HCT116 (cell line): ENCODE data around the gene CAND2. TPM values are rescaled to one million over a fixed set of nuclear protein-coding genes. Genes with fewer than 3 reads are reported as not detected.

Experiments used
- ATAC-seq: fragments of 200-7000 bp; cut with Tn5 transposase; 2 replicates; pipeline ENCODE4 v1.9.1; 2020; ENCODE audit warnings: mild to moderate bottlenecking, moderate library complexity
- BruUV-seq: library from RNA; stranded (reverse); fragments of 400-500 nt; replicated peaks from 2 replicates; lab custom pipeline; 2021; lab: Mats Ljungman, UMichigan
- CTCF ChIA-PET: fragments of 300-600 bp; sonication (Branson Sonifier 250); formaldehyde crosslinking; loops from one replicate; lab custom pipeline; 2021; ENCODE audit warnings: antibody characterized with exemption; lab: Charles Lee
- POLR2A ChIA-PET: fragments of 300-600, 350-600 bp; sonication (Branson Sonifier 250); formaldehyde crosslinking; loops from one replicate; lab custom pipeline; 2021; ENCODE audit warnings: antibody characterized with exemption; lab: Charles Lee
- RAD21 ChIA-PET, 2 experiments: fragments of 300-600 bp; sonication (Branson Sonifier 250); formaldehyde crosslinking; loops; one replicate each; lab custom pipeline; 2023; ENCODE audit warnings: low total read pairs in 2 of 2; ENCODE audit not compliant: uncharacterized antibody in 2 of 2, unreplicated experiment in 2 of 2, low non-redundant PET in 1 of 2; lab: Charles Lee
- DNase-seq: peaks from one replicate; pipeline ENCODE4 v3.0.0-alpha.2; 2010; ENCODE audit warnings: low read depth, low spot score
- H2AFZ ChIP-seq: fragments of 200-600 bp; shearing (Covaris generic), sonication (generic); 2 replicates; pipeline ENCODE4 v1.6.1; 2017; ENCODE audit warnings: low read depth, mixed run types, mixed read lengths, antibody characterized with exemption, low read length; ENCODE audit not compliant: poor library complexity, severe bottlenecking
- H3K27ac ChIP-seq: 2 replicates; pipeline ENCODE4 v1.5.1; 2012; ENCODE audit warnings: low read depth, low read length
- H3K27me3 ChIP-seq: fragments of 200-600 bp; sonication (generic); 2 replicates; pipeline ENCODE4 v1.6.1; 2016; ENCODE audit warnings: mixed run types, low read length, mixed read lengths; ENCODE audit not compliant: insufficient read depth
- H3K36me3 ChIP-seq, 2 experiments: fragments of 200-500 bp in 1 of 2; fragments of 200-600 bp in 1 of 2; sonication (Bioruptor generic) in 1 of 2; sonication (generic) in 1 of 2; 2 replicates each; pipeline versions ENCODE4 v1.5.1 to v1.6.1; 2014 to 2016; ENCODE audit warnings: low read length in 2 of 2, inconsistent platforms in 1 of 2, mixed read lengths in 1 of 2, mixed run types in 1 of 2; ENCODE audit not compliant: insufficient read depth in 2 of 2, control insufficient read depth in 1 of 2
- H3K4me1 ChIP-seq, 2 experiments: fragments of 200-600 bp in 1 of 2; sonication (generic) in 1 of 2; 2 replicates each; pipeline versions ENCODE4 v1.5.1 to v1.6.1; 2012 to 2017; ENCODE audit warnings: low read length in 2 of 2, inconsistent platforms in 1 of 2, mild to moderate bottlenecking in 1 of 2, mixed read lengths in 1 of 2, mixed run types in 1 of 2, moderate library complexity in 1 of 2; ENCODE audit not compliant: insufficient read depth in 2 of 2, control insufficient read depth in 1 of 2
- H3K4me2 ChIP-seq: fragments of 200-600 bp; sonication (generic); 2 replicates; pipeline ENCODE4 v1.6.1; 2017; ENCODE audit warnings: mixed run types, low read length, mixed read lengths
- H3K4me3 ChIP-seq, 2 experiments: fragments of 200-600 bp in 1 of 2; sonication (generic) in 1 of 2; replicated peaks in 1 of 2; 2 replicates each; pipeline ENCODE4 v1.5.1; 2011 to 2016; ENCODE audit warnings: low read length in 2 of 2, control low read depth in 1 of 2, low read depth in 1 of 2, mild to moderate bottlenecking in 1 of 2, mixed read lengths in 1 of 2, mixed run types in 1 of 2
- H3K79me2 ChIP-seq: fragments of 200-600 bp; sonication (generic); 2 replicates; pipeline ENCODE4 v1.6.1; 2017; ENCODE audit warnings: mild to moderate bottlenecking, mixed run types, low read length, moderate library complexity, mixed read lengths; ENCODE audit not compliant: insufficient read depth
- H3K9ac ChIP-seq: fragments of 200-600 bp; sonication (generic); 2 replicates; pipeline ENCODE4 v1.6.1; 2016; ENCODE audit warnings: low read length, mixed read lengths
- H3K9me2 ChIP-seq: fragments of 200-600 bp; sonication (generic), shearing (Covaris generic); 2 replicates; pipeline ENCODE4 v1.6.1; 2017; ENCODE audit warnings: mixed run types, mild to moderate bottlenecking, moderate library complexity; ENCODE audit not compliant: insufficient read depth
- H3K9me3 ChIP-seq, 2 experiments: fragments of 200-500 bp in 1 of 2; fragments of 200-600 bp in 1 of 2; sonication (Bioruptor generic) in 1 of 2; sonication (generic) in 1 of 2; 2 replicates each; pipeline ENCODE4 v1.6.1; 2014 to 2017; ENCODE audit warnings: low read length in 2 of 2, mixed read lengths in 2 of 2, inconsistent platforms in 1 of 2, low read depth in 1 of 2, mild to moderate bottlenecking in 1 of 2, mixed run types in 1 of 2, moderate library complexity in 1 of 2; ENCODE audit not compliant: control insufficient read depth in 1 of 2, insufficient read depth in 1 of 2
- H4K20me1 ChIP-seq: fragments of 200-600 bp; sonication (generic), shearing (Covaris generic); 2 replicates; pipeline ENCODE4 v1.6.1; 2017; ENCODE audit warnings: mixed run types, mild to moderate bottlenecking, moderate library complexity; ENCODE audit not compliant: insufficient read depth
- CBX3 ChIP-seq: IDR thresholded peaks from 2 replicates; pipeline ENCODE4 v1.6.1; 2012; ENCODE audit warnings: low read depth
- CEBPB ChIP-seq: IDR thresholded peaks from 2 replicates; pipeline ENCODE4 v1.6.1; 2012; ENCODE audit warnings: low read depth
- CTCF ChIP-seq, 3 experiments: fragments of 200-600 bp in 1 of 3; sonication (generic) in 1 of 3; IDR thresholded peaks in 2 of 3; conservative IDR thresholded peaks in 1 of 3; 2 replicates each; pipeline ENCODE4 v1.5.1; 2012 to 2017; ENCODE audit warnings: low read depth in 2 of 3, low read length in 2 of 3, antibody characterized with exemption in 1 of 3, borderline replicate concordance in 1 of 3, control low read depth in 1 of 3, mild to moderate bottlenecking in 1 of 3, mixed read lengths in 1 of 3, mixed run types in 1 of 3, moderate library complexity in 1 of 3; ENCODE audit not compliant: insufficient read depth in 1 of 3
- EGR1 ChIP-seq: IDR thresholded peaks from 2 replicates; pipeline ENCODE4 v1.6.1; 2012; ENCODE audit warnings: low read depth
- ELF1 ChIP-seq: IDR thresholded peaks from 2 replicates; pipeline ENCODE4 v1.6.1; 2012; ENCODE audit warnings: low read depth, borderline replicate concordance
- EZH2phosphoT487 ChIP-seq: fragments of 200-600 bp; IDR thresholded peaks from 2 replicates; pipeline ENCODE4 v1.6.1; 2018; ENCODE audit warnings: antibody characterized with exemption, borderline replicate concordance
- FOSL1 ChIP-seq: IDR thresholded peaks from 2 replicates; pipeline ENCODE4 v1.6.1; 2012; ENCODE audit warnings: low read depth
- JUND ChIP-seq: IDR thresholded peaks from 2 replicates; pipeline ENCODE4 v1.6.1; 2012
- POLR2A ChIP-seq: IDR thresholded peaks from 2 replicates; pipeline ENCODE4 v1.7.0; 2011; ENCODE audit warnings: borderline replicate concordance; ENCODE audit not compliant: insufficient read depth, insufficient read length; ENCODE audit errors: extremely low read depth
- RAD21 ChIP-seq: IDR thresholded peaks from 2 replicates; pipeline ENCODE4 v1.6.1; 2012; ENCODE audit warnings: low read depth, mild to moderate bottlenecking
- SIN3A ChIP-seq: IDR thresholded peaks from 2 replicates; pipeline ENCODE4 v1.6.1; 2012; ENCODE audit warnings: low read depth
- SRF ChIP-seq: IDR thresholded peaks from 2 replicates; pipeline ENCODE4 v1.6.1; 2012; ENCODE audit warnings: low read depth
- TCF7L2 ChIP-seq: IDR thresholded peaks from 2 replicates; pipeline ENCODE4 v1.7.0; 2011; ENCODE audit warnings: borderline replicate concordance, inconsistent platforms; ENCODE audit not compliant: insufficient read depth, insufficient read length; ENCODE audit errors: extremely low read depth
- ZBTB33 ChIP-seq: IDR thresholded peaks from 2 replicates; pipeline ENCODE4 v1.6.1; 2011; ENCODE audit warnings: mild to moderate bottlenecking, low read length, moderate library complexity; ENCODE audit not compliant: insufficient replicate concordance; ENCODE audit errors: extremely low read depth
- ZFX ChIP-seq: fragments of 450-650 bp; IDR thresholded peaks from 2 replicates; pipeline ENCODE4 v1.6.1; 2017
- ZNF274 ChIP-seq: fragments of 200-500 bp; sonication (Bioruptor generic); IDR thresholded peaks from 2 replicates; pipeline ENCODE4 v1.6.1; 2014; ENCODE audit warnings: mild to moderate bottlenecking, low read depth, low read length, inconsistent platforms
- intact Hi-C: fragments of 100-400 bp; cut with micrococcal nuclease; formaldehyde crosslinking; loops from 2 replicates; pipeline ENCODE4 v1.10.0; 2022
- total RNA-seq: library from RNA; stranded (reverse); gene quantifications from one replicate; pipeline ENCODE4 v1.2.1, GENCODE V29; 2021; ENCODE audit not compliant: unreplicated experiment

Gene CAND2
- total RNA-seq, 1 experiment from 2014 or later: not detected

- POLR2A ChIA-PET: no interaction called here
- H3K27me3 ChIP-seq: no peaks in the 10 kb centered on the region
- H3K27ac ChIP-seq: no peak overlapping the region
- no peak overlapping the region for H2AFZ ChIP-seq
- H3K9ac ChIP-seq: no peak overlapping the region
- H3K9me2 ChIP-seq: no peaks in the 10 kb centered on the region
- DNase-seq: no peak
- H3K9me3 ChIP-seq: no peaks in the 10 kb centered on the region
- ATAC-seq: no peak
- CTCF ChIA-PET: no interaction called here
- BruUV-seq: no TSS peak
- no peaks in the 10 kb centered on the region for H4K20me1 ChIP-seq
- no peaks in the 10 kb centered on the region for H3K36me3 ChIP-seq
- RAD21 ChIA-PET: no interaction called here
- TF ChIP-seq TCF7L2: no peak
- no peak for TF ChIP-seq CBX3
- no peak for TF ChIP-seq EGR1
- TF ChIP-seq ZBTB33: no peak
- TF ChIP-seq POLR2A: no peak
- TF ChIP-seq ZFX: no peak
- TF ChIP-seq ELF1: no peak
- TF ChIP-seq EZH2phosphoT487: no peak
- no peak for TF ChIP-seq CEBPB
- TF ChIP-seq ZNF274: no peak
- no peak for TF ChIP-seq CTCF (IDR thresholded peaks at IDR 0.05 in 2 of 3, conservative IDR thresholded peaks at IDR 0.05 in 1 of 3; ENCODE audit: borderline replicate concordance in 1 of 3, insufficient read depth in 1 of 3, low read depth in 2 of 3, low read length in 2 of 3)
- TF ChIP-seq SIN3A: no peak
- TF ChIP-seq JUND: no peak
- TF ChIP-seq SRF: no peak
- no peak for TF ChIP-seq FOSL1
- TF ChIP-seq RAD21: no peak
- no peak overlapping the region for H3K4me2 ChIP-seq
- H3K79me2 ChIP-seq: no peaks in the 10 kb centered on the region
- H3K4me1 ChIP-seq: no peaks in the 10 kb centered on the region
- intact Hi-C loops: no loop called here
- no peak overlapping the region for H3K4me3 ChIP-seq
Measured at GRCh38 chr3:12773030-12773709, 23.3 kb upstream of the CAND2 start.
